Bronchial epithelial cell (primary cell): ENCODE results near the gene EIF4G1. TPM values are rescaled to one million over a fixed set of nuclear protein-coding genes. Genes with fewer than 3 reads are reported as not detected.

Experiments
- DNase-seq: peaks from one replicate; pipeline ENCODE4 v3.0.0-alpha.2; 2010; ENCODE audit warnings: low read depth
- FAIRE-seq: peaks from 2 replicates; lab custom pipeline; 2011; peaks lifted over from hg19 to GRCh38; lab: Jason Lieb, UNC
- H3K27me3 ChIP-seq: 2 replicates; pipeline ENCODE4 v1.5.1; 2011; ENCODE audit warnings: low read length; ENCODE audit not compliant: control insufficient read depth, insufficient read depth
- H3K36me3 ChIP-seq: 2 replicates; pipeline ENCODE4 v1.5.1; 2011; ENCODE audit warnings: low read length; ENCODE audit not compliant: control insufficient read depth, insufficient read depth
- H3K4me3 ChIP-seq: 2 replicates; pipeline ENCODE4 v1.5.1; 2011; ENCODE audit warnings: mild to moderate bottlenecking, low read depth, low read length, control low read depth
- total RNA-seq: library from RNA; depleted of rRNA; stranded (reverse); fragments of >200 nt; gene quantifications from 2 replicates; pipeline ENCODE4 v1.2.1, GENCODE V29; 2014
- TF ChIP-seq, protein P1 (sequence below): IDR thresholded peaks from 2 replicates; pipeline ENCODE4 v1.5.1; 2011; ENCODE audit warnings: mild to moderate bottlenecking, moderate library complexity, low read length, control low read depth, inconsistent platforms; ENCODE audit not compliant: insufficient read depth, severe bottlenecking

EIF4G1 gene
- total RNA-seq, 1 donor from 2014 or later = 244 TPM

- FAIRE-seq (no peak), DNase-seq (no peak)
- no peak overlapping the region for H3K4me3 ChIP-seq
- no peaks in the 10 kb centered on the region for H3K36me3 ChIP-seq
- H3K27me3 ChIP-seq = peaks cover 20% of the 10 kb centered on the region
- TF ChIP-seq, protein P1, sequence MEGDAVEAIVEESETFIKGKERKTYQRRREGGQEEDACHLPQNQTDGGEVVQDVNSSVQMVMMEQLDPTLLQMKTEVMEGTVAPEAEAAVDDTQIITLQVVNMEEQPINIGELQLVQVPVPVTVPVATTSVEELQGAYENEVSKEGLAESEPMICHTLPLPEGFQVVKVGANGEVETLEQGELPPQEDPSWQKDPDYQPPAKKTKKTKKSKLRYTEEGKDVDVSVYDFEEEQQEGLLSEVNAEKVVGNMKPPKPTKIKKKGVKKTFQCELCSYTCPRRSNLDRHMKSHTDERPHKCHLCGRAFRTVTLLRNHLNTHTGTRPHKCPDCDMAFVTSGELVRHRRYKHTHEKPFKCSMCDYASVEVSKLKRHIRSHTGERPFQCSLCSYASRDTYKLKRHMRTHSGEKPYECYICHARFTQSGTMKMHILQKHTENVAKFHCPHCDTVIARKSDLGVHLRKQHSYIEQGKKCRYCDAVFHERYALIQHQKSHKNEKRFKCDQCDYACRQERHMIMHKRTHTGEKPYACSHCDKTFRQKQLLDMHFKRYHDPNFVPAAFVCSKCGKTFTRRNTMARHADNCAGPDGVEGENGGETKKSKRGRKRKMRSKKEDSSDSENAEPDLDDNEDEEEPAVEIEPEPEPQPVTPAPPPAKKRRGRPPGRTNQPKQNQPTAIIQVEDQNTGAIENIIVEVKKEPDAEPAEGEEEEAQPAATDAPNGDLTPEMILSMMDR = no peak
Measured at GRCh38 chr3:184277366-184277765, 37.0 kb upstream of the EIF4G1 start.

- Histone ChIP-seq H3K4me3 (no peak overlapping the region), H3K36me3 (no peaks in the 10 kb centered on the region), H3K27me3 (peaks cover 4% of the 10 kb centered on the region)
- FAIRE-seq (no peak), DNase-seq (no peak)
- TF ChIP-seq, protein P1 = no peak
Measured at GRCh38 chr3:184282941-184283340, 31.5 kb upstream of the EIF4G1 start.

DNA sequence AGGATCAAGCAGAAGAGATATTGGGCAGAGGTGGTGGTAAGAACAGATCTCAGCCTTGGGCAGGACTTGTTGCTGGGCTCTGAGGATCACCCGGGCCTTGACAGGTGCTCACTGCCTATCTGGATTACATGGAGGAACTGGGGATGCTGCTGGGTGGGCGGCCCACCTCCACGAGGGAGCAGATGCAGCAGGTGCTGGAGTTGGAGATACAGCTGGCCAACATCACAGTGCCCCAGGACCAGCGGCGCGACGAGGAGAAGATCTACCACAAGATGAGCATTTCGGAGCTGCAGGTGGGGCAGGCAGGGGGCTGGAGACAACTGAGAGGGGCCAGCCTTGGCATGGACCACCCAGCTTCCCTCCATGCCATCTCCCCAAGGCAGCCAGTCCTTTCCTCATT, 30.7 kb upstream of the EIF4G1 start:
- Histone ChIP-seq H3K4me3 (no peak overlapping the region), H3K36me3 (no peaks in the 10 kb centered on the region), H3K27me3 (peaks cover 3% of the 10 kb centered on the region)
- no peak for DNase-seq
- no peak for FAIRE-seq
- TF ChIP-seq, protein P1 = no peak

- Histone ChIP-seq H3K27me3 (peaks cover 3% of the 10 kb centered on the region), H3K36me3 (no peaks in the 10 kb centered on the region), H3K4me3 (no peak overlapping the region)
- FAIRE-seq (no peak), DNase-seq (peak; percentile 64)
- TF ChIP-seq, protein P1 = peak; percentile 59
Measured at GRCh38 chr3:184284696-184285095, 29.7 kb upstream of the EIF4G1 start.

DNA sequence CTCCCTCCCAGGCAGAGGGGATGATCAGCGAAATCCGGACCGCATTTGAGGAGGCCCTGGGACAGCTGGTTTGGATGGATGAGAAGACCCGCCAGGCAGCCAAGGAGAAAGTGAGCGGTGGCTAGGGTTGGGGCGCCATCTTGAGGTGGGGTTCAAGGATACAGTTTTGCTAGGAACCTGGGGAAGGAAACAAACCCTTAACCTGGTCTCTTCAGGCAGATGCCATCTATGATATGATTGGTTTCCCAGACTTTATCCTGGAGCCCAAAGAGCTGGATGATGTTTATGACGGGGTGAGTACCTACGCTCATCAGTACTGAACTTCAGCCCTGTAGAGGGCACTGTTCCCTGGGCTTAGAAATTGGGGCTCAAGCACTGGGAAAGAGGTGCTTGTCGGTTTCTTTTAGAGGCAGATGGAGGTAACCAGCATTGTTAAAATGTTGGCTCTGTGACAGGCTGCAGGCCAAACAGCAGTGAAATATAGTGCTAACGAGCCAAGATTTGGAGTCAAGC, 24.9 kb upstream of the EIF4G1 start:
- Histone ChIP-seq H3K36me3 (no peaks in the 10 kb centered on the region), H3K4me3 (no peak overlapping the region), H3K27me3 (peaks cover 3% of the 10 kb centered on the region)
- TF ChIP-seq, protein P1 = peak; percentile 73
- DNase-seq (peak; percentile 55), FAIRE-seq (peak; percentile 13)

DNA sequence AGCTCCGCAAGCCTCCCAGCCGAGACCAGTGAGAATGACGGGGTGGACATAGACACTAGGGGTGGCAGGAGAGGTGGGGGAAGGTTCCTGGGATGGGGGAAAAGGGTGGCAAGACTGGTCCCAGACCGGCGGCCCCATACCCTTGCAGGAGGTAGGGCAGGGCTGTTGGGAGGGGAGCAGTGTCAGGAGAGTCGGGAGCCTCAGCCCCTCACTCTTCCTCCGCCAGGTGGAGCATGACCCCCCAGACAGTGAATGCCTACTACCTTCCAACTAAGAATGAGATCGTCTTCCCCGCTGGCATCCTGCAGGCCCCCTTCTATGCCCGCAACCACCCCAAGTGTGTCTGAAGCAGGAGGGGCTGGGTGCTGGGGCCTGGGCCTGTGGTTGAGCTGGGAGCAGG, 24.1 kb upstream of the EIF4G1 start:
- Histone ChIP-seq H3K27me3 (peaks cover 3% of the 10 kb centered on the region), H3K4me3 (no peak overlapping the region), H3K36me3 (no peaks in the 10 kb centered on the region)
- no peak for DNase-seq
- FAIRE-seq = no peak
- TF ChIP-seq, protein P1 = no peak
